ENCODE results near the gene C1orf94. TPM values are rescaled to one million over a fixed set of nuclear protein-coding genes. Genes with fewer than 3 reads are reported as not detected.
"Not testable (repeated sequence)": the region's sequence is repeated elsewhere in the genome, so short reads cannot be mapped to it uniquely, and the experiment has no call there.

C1orf94 gene
- total and polyA plus RNA-seq, 5 experiments from 2014 or later, result not detected

DNA sequence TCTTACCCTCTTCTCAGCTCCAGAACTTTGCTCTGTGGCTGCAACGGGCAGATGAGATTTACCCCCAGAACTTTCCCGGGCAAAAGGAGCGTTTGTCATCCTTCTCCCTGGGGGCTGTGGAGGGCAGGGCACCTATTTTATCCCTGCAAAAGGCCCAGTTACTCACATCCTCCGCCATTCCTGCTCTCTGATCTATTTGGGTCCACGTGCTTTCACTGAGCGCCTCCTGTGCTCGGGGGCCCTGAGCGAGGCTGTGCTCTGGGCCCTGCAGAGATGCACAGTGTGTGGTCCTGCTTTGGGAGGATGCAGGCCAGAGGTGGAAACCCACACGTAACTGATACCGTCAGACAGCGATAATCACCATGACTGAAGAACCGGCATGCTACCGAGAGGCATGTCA lies 9.3 kb upstream of the C1orf94 start:
- Mint-ChIP-seq H3K4me3 (peak overlapping the region in 1 of 10 donors; percentile 20), H3K4me1 (peaks cover 3 to 16% (median 7%) of the 10 kb centered on the region in 4 donors), H3K27me3 (peaks cover 27 to 79% (median 53%) of the 10 kb centered on the region in 5 donors), H3K9me3 (peaks cover 0 to 2% (median 0%) of the 10 kb centered on the region in 9 donors), H3K36me3 (no peaks in the 10 kb centered on the region), H3K27ac (peak overlapping the region in 1 of 10 donors; percentile 50)
- ATAC-seq (no peak), DNase-seq (no peak)
- POLR2A ChIA-PET, result no interaction called here

DNA sequence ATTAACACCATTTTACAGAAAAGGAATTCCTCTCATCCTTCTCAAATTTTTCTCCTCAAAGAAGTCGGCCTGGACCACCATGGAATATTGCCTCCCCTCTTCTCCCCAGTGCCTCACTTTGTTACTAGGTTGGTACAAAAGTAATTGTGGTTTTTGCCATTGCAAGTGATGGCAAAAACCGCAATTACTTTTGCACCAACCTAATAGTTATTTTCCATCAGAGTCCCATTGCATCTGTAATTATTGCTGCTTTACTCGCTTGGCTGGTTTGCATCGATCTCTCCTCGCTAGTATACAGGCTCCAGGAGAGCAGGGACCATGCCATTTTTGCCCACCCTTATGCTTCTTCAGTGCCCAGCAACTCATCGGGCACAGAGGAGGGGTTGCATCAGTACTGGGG lies 963 bp upstream of the C1orf94 start:
- no peaks in the 10 kb centered on the region for H3K36me3 Mint-ChIP-seq
- no peak overlapping the region for H3K27ac Mint-ChIP-seq
- peaks cover 33 to 70% (median 41%) of the 10 kb centered on the region in 5 donors for H3K27me3 Mint-ChIP-seq
- no peak for DNase-seq
- no peaks in the 10 kb centered on the region for H3K4me1 Mint-ChIP-seq
- H3K4me3 Mint-ChIP-seq, result no peak overlapping the region
- H3K9me3 Mint-ChIP-seq, result peaks cover 0 to 1% (median 0%) of the 10 kb centered on the region in 9 donors
- ATAC-seq, result no peak
- POLR2A ChIA-PET, result no interaction called here

DNA sequence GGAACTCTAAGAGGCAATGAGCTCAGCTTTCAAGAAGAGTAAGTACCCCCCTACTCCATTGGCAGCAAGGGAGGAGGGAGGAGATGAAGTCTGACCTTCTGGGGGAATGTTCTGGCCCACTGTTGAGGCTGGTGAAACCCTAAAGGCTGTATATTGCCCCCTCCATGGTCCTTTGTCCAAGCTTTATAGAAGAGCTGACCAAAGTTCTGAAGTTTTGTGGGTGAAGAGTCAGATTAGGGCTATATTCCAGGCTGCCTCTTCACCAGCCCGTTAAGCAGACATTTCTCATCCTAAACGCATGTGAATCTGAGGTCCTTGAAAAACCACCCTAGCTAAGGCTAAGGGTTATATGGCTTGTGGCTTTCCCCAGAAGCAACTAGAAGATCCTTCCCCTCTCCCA lies 1.4 kb downstream of the C1orf94 start:
- H3K27ac Mint-ChIP-seq, result no peak overlapping the region
- POLR2A ChIA-PET, result no interaction called here
- H3K27me3 Mint-ChIP-seq, result peaks cover 31 to 80% (median 40%) of the 10 kb centered on the region in 5 donors
- ATAC-seq (no peak), DNase-seq (no peak)
- no peaks in the 10 kb centered on the region for H3K36me3 Mint-ChIP-seq
- H3K4me1 Mint-ChIP-seq, result no peaks in the 10 kb centered on the region
- H3K9me3 Mint-ChIP-seq, result peaks cover 0 to 3% (median 0%) of the 10 kb centered on the region in 9 donors
- no peak overlapping the region for H3K4me3 Mint-ChIP-seq

DNA sequence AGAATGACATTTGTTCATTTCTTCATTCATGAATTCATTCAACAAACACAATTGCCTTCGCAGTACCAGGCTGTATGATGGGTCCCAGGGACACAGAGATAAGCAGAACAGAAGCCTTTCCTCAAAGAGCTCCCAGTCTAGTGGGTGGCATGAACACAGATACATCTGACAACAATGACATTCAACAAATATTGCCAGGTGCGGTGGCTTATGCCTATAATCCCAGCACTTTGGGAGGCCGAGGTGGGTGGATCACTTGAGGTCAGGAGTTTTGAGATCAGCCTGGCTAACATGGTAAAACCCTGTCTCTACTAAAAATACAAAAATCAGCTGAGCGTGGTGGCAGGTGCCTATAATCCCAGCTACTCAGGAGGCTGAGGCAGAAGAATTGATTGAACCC lies 6.7 kb downstream of the C1orf94 start:
- H3K4me3 Mint-ChIP-seq, H3K9me3 Mint-ChIP-seq, H3K27ac Mint-ChIP-seq, ATAC-seq, DNase-seq, H3K36me3 Mint-ChIP-seq, H3K4me1 Mint-ChIP-seq, POLR2A ChIA-PET: not testable (repeated sequence)
- peaks cover 27 to 66% (median 43%) of the 10 kb centered on the region in 5 donors for H3K27me3 Mint-ChIP-seq

DNA sequence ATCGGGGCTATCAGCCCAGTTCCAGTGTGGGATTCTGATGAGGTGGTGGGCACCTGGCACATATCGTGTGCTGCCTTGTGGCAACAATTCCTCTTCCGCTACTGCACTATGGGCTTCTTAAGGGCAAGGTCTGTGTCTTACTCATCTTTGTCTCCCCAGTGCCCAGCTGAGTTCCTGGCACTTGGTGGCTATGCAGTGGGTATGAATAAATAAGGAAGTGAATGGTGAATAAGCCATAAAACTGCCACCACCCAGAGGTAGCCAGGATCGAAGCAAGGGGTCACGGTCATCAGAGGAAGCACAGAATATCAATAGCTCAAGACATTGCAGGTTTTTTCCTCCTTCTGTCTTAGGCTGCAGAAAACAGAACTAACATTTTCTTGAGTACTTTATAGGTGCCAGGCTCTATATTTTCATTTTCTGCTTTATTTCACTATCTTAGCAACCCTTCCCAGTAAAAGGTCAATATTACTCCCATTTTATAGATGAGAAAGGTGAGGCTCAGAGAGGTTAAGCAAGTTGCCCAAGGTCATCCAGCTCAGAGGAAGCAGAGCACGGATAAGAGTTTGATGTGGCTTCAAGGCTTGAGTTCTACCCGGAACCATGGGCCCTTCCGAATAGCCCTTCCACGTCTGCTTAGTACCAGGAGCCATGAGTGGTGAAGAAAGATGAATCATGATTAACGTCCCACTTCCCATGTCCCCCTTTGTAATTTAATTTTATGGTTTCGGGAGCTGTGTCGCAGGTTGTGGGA lies 10.2 kb downstream of the C1orf94 start:
- Mint-ChIP-seq H3K27ac (no peak overlapping the region), H3K36me3 (no peaks in the 10 kb centered on the region), H3K9me3 (peaks cover 0 to 3% (median 0%) of the 10 kb centered on the region in 9 donors), H3K4me3 (no peak overlapping the region), H3K4me1 (no peaks in the 10 kb centered on the region), H3K27me3 (peaks cover 22 to 55% (median 38%) of the 10 kb centered on the region in 5 donors)
- ATAC-seq, result no peak
- no peak for DNase-seq
- POLR2A ChIA-PET, result no interaction called here

DNA sequence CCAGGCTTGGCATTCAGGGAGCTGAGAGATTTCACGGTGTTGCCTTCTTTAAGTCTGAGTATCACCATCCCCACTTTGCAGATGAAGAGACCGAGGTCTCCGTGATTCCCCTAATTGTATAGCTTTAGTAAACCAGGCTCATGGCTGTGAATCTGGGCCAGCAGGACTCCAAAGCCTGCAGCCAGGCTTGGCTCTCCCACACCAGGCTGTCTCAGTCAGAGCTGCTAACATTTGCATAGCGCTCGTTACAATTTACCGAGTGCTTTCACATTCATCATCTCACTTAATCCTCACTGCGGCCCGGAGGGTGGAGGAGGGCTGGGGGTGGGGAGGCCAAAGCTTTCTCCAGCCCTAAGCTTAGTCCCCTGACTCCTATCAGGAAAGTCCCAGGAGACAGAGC lies 11.7 kb downstream of the C1orf94 start:
- H3K4me1 Mint-ChIP-seq, result no peaks in the 10 kb centered on the region
- H3K4me3 Mint-ChIP-seq, result no peak overlapping the region
- no peak overlapping the region for H3K27ac Mint-ChIP-seq
- peaks cover 0 to 3% (median 0%) of the 10 kb centered on the region in 9 donors for H3K9me3 Mint-ChIP-seq
- ATAC-seq (no peak), DNase-seq (no peak)
- H3K36me3 Mint-ChIP-seq, result no peaks in the 10 kb centered on the region
- POLR2A ChIA-PET, result no interaction called here
- H3K27me3 Mint-ChIP-seq, result peaks cover 25 to 62% (median 44%) of the 10 kb centered on the region in 5 donors

DNA sequence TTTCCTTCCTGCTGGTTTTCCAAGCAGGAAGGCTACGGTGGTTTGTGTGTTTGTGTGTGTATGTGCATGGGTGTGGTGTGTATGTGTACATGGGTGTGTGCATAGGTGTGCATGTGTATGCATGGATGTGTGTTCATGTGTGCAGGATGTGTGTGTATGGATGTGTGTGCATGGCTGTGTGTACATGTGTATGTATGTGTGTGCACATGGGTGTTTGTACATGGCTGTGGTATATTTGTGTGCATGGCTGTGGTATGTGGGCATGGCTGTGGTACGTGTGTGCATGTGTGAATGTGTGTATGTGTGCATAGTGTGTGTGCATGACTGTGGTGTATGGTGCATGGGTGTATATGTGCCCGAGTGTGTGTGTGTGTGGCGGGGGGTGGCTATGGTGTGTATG lies 12.3 kb downstream of the C1orf94 start:
- Mint-ChIP-seq H3K9me3 (peaks cover 0 to 3% (median 0%) of the 10 kb centered on the region in 9 donors), H3K27ac (no peak overlapping the region), H3K27me3 (peaks cover 25 to 67% (median 44%) of the 10 kb centered on the region in 5 donors), H3K36me3 (no peaks in the 10 kb centered on the region), H3K4me3 (no peak overlapping the region), H3K4me1 (no peaks in the 10 kb centered on the region)
- DNase-seq, result no peak
- POLR2A ChIA-PET, result no interaction called here
- no peak for ATAC-seq

DNA sequence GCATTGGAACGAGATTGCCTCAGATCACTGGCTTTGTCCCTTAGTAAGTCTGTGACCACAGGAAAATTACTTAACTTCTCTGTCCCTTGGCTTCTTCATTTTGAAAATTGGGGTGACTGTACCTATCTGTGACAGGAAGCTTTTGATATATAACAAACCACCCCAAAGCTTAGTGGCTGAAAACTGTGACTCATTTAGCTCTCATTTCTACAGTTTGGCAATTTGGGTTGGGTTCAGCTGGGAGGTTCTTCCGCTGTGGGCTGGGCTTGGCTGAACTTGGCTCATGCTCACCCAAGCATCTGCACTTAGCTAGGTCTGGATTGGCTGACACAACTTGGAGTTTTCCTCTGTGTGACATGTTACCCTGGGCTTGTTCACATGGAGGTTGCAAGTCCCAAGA lies 14.0 kb downstream of the C1orf94 start:
- POLR2A ChIA-PET, result no interaction called here
- H3K27me3 Mint-ChIP-seq, result peaks cover 22 to 61% (median 41%) of the 10 kb centered on the region in 5 donors

DNA sequence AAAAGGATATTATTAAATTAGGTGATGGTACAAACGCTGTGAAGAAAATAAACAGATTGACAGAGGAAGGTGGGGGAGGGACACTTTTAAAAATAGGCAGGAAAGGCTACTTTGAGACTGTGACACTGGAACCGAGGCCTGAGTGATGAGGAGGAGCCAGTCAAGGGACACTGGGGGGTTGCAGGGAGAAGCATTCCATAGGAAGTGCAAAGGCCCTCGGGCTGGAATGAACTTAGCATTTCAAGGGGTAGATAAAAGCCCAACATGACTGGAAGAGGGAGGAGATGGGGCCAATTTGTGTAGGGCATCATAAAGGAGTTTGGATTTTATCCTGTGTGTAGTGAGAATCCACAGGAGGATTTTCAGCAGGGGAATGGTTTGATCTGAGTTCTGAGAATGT lies 15.9 kb downstream of the C1orf94 start:
- ATAC-seq, result no peak
- no peak overlapping the region for H3K27ac Mint-ChIP-seq

More for the DNA sequence above, 14.0 kb downstream of the C1orf94 start:
- Mint-ChIP-seq H3K9me3 (peaks cover 0 to 3% (median 0%) of the 10 kb centered on the region in 9 donors), H3K4me3 (no peak overlapping the region), H3K27ac (peak overlapping the region in 1 of 10 donors; percentile 65), H3K36me3 (no peaks in the 10 kb centered on the region), H3K4me1 (no peaks in the 10 kb centered on the region)
- DNase-seq (no peak), ATAC-seq (no peak)

DNA sequence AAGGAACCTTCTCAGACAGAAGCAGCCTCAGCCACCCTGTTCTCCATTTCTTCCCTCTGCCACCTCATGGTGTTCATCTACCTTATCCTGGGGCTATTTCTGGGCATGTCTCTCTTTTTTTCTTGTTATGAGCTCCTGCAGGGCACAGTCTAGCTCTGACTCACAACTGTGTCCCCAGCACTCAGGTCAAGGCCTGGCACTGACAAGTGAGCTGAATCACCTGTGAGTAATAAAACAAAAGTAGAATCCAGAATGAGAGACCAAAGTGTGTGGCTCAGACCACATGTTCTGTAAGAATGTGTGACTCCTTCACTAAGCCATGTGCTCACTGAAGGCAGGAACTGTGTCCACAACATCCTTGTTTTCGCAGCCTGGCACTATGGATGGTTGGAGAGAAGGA lies 23.2 kb downstream of the C1orf94 start:
- no peak overlapping the region for H3K27ac Mint-ChIP-seq
- H3K4me1 Mint-ChIP-seq, result no peaks in the 10 kb centered on the region
- DNase-seq (no peak), ATAC-seq (no peak)
- H3K4me3 Mint-ChIP-seq, result no peak overlapping the region
- H3K27me3 Mint-ChIP-seq, result peaks cover 4 to 20% (median 9%) of the 10 kb centered on the region in 5 donors
- no peaks in the 10 kb centered on the region for H3K36me3 Mint-ChIP-seq
- POLR2A ChIA-PET, result no interaction called here
- H3K9me3 Mint-ChIP-seq, result no peaks in the 10 kb centered on the region

More for the DNA sequence above, 15.9 kb downstream of the C1orf94 start:
- peaks cover 0 to 3% (median 0%) of the 10 kb centered on the region in 9 donors for H3K9me3 Mint-ChIP-seq
- POLR2A ChIA-PET, result no interaction called here
- no peaks in the 10 kb centered on the region for H3K36me3 Mint-ChIP-seq
- H3K4me3 Mint-ChIP-seq, result no peak overlapping the region
- H3K27me3 Mint-ChIP-seq, result peaks cover 13 to 47% (median 26%) of the 10 kb centered on the region in 5 donors
- no peak for DNase-seq
- no peaks in the 10 kb centered on the region for H3K4me1 Mint-ChIP-seq

DNA sequence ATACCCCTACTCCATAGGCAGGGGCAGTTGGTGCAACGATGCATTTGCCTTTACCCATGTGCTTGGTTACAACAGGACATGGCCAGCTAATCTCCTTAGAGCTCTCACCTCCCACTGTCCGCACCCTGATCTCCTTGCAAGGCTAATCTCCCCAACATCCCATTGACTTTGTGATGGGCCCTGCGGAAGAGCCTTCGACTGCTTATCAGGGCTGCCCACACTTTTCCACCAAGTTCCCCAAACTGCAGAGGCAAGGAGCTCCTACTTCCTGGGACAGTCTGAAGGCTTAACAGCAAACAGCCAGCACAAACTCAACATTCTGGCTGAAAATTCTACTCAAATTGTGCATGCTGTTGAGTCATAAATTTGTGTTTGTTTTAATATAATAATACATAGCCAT lies 36.0 kb downstream of the C1orf94 start:
- H3K27me3 Mint-ChIP-seq, result peaks cover 0 to 7% (median 0%) of the 10 kb centered on the region in 5 donors
- H3K4me1 Mint-ChIP-seq, result no peaks in the 10 kb centered on the region
- ATAC-seq (no peak), DNase-seq (no peak)
- no peaks in the 10 kb centered on the region for H3K9me3 Mint-ChIP-seq
- POLR2A ChIA-PET, result no interaction called here
- no peak overlapping the region for H3K4me3 Mint-ChIP-seq
- H3K36me3 Mint-ChIP-seq, result no peaks in the 10 kb centered on the region
- no peak overlapping the region for H3K27ac Mint-ChIP-seq

DNA sequence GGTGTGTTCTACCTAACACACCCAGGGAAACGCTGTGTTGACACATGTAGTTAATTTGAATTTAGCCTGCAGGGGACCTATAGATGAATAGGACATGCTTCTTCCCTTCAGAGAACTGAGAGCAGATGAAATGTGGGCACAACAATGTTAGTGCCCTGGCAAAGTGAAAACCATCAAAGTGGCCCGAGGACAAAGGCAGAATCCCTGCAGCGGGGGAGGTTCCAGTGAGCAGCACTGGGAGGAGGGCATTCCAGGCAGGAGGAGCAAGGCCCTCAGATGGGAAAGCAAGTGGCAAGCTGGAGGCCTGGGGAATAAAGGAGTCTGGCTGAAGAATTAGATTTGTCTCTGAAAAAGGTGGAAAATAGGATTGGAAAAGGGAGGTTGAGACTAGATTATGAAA lies 37.2 kb downstream of the C1orf94 start:
- Mint-ChIP-seq H3K27ac (no peak overlapping the region), H3K9me3 (no peaks in the 10 kb centered on the region), H3K4me1 (no peaks in the 10 kb centered on the region), H3K4me3 (no peak overlapping the region), H3K27me3 (peaks cover 0 to 10% (median 3%) of the 10 kb centered on the region in 5 donors), H3K36me3 (no peaks in the 10 kb centered on the region)
- DNase-seq (no peak), ATAC-seq (no peak)
- POLR2A ChIA-PET, result no interaction called here

DNA sequence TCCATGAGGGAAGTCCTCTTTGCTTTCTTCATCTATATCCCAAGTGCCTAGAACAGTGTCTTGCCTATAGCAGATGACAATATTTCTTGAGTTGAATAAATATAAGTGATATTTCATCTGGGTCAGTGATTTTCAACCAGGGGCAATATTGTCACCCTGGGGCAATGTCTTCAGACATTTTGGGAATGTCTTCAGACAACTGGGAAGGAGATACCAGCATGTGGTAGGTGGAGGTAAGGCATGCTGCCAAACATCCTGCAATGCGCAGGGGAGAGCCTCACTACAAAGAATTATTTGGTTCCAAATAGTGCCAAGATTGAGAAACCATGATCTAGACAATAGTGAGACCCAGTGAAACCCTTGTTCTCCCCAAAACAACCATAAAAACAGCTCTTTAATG lies 54.7 kb downstream of the C1orf94 start:
- Mint-ChIP-seq H3K4me1 (no peaks in the 10 kb centered on the region), H3K4me3 (no peak overlapping the region), H3K27ac (no peak overlapping the region), H3K36me3 (no peaks in the 10 kb centered on the region), H3K9me3 (peaks cover 0 to 8% (median 0%) of the 10 kb centered on the region in 9 donors), H3K27me3 (peaks cover 9 to 51% (median 26%) of the 10 kb centered on the region in 5 donors)
- POLR2A ChIA-PET, result no interaction called here
- ATAC-seq, result no peak
- DNase-seq, result no peak

DNA sequence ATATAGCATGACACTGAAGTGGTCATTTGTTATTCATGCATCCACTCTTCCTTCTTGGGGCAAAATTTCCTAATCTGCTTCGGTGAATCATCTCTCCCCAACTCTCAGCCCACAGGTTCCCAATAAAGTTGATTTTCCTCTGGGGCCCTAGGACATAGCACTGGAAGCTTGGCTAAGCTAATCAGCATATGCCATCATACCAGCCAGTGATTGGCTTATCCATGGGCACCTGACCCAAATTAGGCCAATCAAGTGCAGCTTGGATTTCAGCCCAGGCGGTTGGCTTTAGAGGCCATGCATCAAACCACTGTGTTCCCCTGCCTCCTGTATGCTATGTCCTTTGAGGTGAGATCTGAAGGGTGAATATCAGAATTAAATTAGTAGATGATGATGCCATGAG lies 58.9 kb downstream of the C1orf94 start:
- H3K9me3 Mint-ChIP-seq, result peaks cover 0 to 14% (median 6%) of the 10 kb centered on the region in 9 donors
- H3K27ac Mint-ChIP-seq, result no peak overlapping the region
- no peak overlapping the region for H3K4me3 Mint-ChIP-seq
- H3K36me3 Mint-ChIP-seq, result peaks cover 0 to 5% (median 0%) of the 10 kb centered on the region in 3 donors
- DNase-seq (no peak), ATAC-seq (no peak)
- H3K27me3 Mint-ChIP-seq, result peaks cover 4 to 42% (median 16%) of the 10 kb centered on the region in 5 donors
- H3K4me1 Mint-ChIP-seq, result no peaks in the 10 kb centered on the region
- POLR2A ChIA-PET, result no interaction called here

All from naive thymus-derived CD8-positive, alpha-beta T cell (primary cell).